ENCODE data around the gene RASGRP2.
"Not testable (repeated sequence)": the region's sequence is repeated elsewhere in the genome, so short reads cannot be mapped to it uniquely, and the experiment has no call there.

Gene RASGRP2

DNA sequence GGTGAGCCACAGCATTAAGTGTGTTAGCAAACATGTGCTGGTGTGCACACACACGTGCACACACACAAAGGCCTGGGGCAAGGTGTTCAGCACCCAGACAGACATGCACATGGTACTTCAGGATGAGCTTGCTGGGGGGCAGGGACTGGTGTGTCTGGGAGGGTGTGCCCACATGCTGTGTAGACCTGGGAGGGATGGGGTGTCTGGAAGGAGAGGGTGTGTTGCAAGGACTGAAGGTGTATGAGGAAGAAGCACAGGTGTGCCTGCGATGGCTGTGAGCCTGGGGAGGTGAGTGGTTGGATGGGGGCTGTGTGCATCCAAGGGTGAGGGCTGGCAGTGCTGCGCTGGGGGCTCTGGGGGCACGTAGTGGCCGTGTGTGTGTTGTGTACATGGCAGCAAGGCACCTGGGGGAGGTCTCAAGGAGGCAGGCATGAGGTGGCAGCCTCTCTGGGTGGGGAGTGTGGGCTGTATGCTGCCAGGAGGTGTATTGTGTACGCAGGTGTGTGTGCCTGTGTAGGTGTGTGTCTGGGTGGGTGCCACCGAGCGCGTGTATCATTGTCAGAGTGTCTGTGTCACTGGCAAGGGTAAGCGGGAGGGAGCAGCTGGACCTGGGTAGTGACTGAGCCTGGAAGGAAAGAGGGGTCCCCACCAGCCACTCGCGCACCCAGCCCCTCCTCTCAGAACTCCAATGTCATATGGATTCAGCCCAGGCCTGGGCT lies 23.1 kb downstream of the RASGRP2 start:
- DNase-seq (ENCODE audit: low read depth in 1 of 2, low spot score in 1 of 2): no peak

DNA sequence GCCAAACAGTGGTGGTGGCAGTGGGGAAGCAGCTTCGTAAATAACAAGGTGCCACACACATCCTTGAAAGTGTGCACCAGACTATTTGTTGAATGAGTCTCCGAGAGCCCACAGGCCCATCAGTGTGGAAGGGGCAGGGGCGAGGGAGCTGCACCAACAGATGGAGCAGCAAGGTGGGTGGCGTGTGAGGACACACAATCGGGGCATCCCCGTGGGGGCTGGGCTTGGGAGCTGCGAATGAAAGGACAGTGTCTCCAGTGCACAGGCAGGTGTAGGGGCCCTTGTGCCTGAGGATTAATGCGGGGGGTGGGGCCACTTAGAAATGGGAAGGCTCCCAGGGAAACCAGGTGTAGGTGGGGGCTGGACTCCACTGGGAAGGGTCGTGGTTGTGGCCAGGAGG lies 23.8 kb downstream of the RASGRP2 start:
- no peak for DNase-seq (ENCODE audit: low read depth in 1 of 2, low spot score in 1 of 2)

DNA sequence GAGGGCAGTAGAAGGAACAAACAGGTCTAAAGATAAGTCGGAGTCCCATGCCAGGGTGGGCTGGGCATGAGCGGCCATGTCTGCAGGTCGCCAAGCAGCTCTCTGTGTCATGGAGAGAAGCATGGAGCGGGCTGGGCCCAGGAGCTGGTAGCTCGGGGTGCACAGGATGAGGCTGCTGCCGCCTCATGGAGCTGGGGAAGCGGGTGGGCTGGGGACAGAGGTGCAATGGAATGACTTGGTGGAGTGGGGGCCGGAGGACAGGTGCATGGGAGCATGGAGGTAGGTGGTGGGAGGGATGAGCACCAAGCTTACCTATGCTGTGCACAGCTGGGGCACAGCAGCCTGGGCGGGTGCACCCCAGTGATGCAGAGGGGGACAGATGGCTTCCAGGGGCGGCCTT lies 24.5 kb downstream of the RASGRP2 start:
- DNase-seq (ENCODE audit: low read depth in 1 of 2, low spot score in 1 of 2): no peak

DNA sequence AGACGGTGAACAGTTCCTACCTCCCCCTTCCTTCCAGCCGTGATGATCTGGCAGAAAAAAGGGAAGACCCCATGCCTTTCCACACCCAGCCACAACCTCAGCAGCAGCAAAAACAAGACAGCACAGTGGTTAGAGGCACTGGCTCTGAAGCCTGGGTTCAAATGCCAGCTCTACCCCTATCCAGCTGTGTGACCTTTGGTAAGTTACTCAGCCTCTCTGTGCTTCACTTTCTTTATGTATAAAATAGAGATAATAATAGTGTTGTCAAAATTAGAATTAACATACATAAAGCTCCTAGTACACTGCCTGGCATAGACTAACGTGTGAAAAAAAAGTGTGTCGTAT lies 25.2 kb downstream of the RASGRP2 start:
- no peak for DNase-seq (ENCODE audit: low read depth in 1 of 2, low spot score in 1 of 2)

DNA sequence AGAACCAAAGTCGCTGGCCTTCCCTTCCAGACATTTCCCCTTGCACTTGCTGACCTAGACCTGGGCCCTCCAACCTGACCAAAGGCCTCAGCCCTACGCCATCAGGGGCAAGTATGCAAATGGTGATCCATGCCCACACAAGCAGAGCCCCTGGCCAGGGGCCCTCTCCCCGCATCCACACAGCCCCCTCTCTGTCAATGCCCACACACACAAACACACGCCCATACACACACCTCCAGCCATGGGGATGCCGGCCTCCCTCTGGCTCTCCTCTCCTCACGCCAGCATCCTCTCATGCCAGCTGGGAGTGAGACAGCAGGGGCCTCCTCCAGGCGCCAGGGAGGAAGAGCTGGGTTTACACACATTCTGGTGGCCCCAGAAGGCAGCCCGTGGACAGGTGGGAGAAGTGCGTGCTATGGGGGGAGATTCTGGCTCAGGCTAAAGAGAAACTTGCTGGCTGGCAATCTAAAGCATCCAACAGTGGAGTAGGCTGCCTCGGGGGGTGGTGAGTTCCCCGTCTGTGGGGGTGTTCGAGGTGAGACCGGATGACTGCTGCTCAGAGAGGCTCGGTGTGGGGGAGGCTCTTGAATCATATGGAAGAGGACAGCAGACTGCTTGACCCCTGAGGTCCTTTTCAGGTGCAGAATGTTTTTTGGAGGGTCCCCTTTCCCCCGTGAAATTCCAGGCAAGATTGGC lies 25.7 kb downstream of the RASGRP2 start:
- no peak for DNase-seq (ENCODE audit: low read depth in 1 of 2, low spot score in 1 of 2)

DNA sequence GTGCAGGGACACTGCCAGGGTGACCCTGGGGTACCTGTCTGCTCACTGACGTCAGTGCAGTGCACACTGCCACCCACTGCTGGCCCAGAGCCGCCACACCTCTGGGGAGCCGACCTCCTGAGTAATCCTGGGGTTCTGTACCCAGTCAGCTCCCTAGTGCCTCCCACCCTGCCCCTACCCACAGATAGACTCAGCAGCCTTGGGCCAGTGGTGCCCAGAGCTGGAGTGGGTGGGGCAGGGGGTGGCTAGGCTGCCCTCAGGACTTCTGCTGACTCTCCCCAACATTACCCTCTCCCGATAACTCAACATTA lies 26.7 kb downstream of the RASGRP2 start:
- no peak for DNase-seq (ENCODE audit: low read depth in 1 of 2, low spot score in 1 of 2)

DNA sequence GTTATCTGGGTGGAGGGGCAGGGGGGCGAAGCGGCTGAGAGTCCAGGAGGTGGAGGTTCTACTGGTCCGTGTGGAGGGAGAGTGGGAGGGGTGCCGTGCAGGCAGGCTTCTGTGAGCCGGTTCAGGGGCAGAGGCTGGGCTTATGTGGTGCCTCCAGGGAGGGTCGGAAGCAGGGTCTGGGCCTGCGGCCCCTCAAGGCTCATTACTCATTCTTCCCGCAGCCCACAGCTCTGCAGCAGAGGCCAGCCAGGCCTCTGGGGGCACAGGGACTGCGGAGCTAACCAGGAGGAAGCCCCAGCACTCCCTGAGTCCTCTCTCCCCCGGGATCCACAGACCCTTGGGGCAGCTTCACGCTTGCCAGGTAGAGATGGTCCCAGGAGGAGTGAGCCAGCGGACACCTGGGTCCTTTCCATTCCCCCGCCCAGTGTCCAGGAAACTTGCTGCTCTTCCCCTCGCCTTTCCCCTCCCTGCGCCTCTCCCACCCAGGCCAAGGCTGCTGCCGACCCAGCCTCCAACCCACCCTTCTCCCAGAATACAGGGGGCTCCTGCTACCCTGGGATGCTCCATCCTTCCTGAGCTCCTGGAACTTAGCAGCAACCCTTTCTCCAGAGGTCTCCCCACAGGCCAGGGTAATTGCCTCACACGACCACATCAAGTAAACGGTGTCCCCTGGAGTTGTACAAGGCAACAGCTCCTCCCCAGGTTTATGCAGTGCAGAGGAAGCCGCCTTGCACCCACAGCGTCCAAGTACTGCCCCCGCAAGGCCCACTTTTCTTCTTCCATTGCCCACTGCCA lies 27.3 kb downstream of the RASGRP2 start:
- DNase-seq (ENCODE audit: low read depth in 1 of 2, low spot score in 1 of 2): no peak

DNA sequence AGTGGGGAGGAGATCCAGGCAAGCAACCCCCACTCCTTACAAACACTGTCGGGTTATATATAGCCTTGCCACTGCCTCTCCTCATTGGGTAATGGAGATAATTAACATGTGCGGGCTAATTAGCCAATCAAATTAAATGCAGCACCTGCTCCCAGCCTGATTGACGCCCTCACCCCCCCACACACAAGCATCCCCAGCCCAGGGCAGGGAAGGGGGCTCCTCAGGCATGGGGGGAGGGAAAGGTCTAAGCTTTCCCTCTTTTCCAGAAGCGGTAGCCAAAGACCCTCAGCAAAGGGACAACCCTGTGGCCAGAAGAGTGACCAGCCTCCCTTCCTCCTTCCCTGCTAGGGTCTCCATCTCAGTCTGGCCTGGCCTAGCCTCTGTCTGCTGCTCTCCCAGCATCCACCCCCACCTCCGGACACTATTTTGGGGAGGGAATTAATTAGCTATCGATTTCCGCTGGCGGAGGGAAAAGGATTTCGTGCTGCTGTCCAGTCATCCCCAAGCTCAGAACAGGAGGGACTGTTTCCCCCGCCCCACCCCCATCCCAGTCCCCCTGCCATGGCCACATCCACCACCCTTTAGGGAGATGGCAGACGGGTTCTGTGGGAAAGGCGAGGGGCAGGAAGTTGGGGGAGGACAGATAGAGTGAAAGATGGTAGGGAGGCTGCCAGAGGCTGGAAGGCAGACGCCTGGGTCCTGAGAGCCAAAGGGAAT lies 28.0 kb downstream of the RASGRP2 start:
- no peak for DNase-seq (ENCODE audit: low read depth in 1 of 2, low spot score in 1 of 2)

DNA sequence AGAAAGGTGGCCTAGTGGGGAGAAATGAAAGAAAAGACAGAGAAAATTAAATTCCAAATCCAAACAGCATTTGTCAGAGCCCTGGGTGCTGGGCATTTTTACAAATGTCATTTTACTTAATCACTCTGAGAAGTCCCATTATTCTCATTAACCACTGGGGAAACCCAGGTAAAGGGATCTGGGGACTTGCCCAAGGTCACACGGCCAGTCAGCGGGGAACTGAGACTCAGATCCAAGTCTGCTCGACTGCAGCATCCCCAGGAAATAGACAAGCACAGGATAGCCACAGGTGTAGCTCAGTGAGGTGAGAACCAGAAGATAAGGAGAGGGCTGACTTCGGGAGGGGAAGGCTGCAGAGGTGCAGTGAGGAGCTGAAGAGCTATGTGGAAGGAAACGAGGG lies 28.8 kb downstream of the RASGRP2 start:
- DNase-seq (ENCODE audit: low read depth in 1 of 2, low spot score in 1 of 2): no peak

DNA sequence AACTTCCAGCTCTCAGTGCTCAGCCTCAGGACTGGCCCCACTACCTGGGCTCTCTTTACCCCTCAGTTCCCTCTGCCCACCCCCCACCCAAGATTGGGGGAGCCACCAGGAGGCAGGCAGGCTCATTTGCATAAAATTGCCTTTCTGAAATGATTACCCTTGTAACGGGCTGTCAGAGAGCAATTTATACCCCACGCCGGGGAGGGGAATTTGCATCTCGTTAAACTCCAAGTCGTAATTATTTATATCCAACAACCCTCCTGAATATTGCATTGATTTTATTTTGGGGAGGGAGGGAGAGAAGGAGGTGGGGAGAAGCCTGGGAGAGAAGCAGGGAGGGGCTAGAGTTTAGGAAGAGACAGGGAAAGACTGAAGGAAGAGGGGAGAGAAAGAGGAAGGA lies 29.3 kb downstream of the RASGRP2 start:
- no peak for DNase-seq (ENCODE audit: low read depth in 1 of 2, low spot score in 1 of 2)

DNA sequence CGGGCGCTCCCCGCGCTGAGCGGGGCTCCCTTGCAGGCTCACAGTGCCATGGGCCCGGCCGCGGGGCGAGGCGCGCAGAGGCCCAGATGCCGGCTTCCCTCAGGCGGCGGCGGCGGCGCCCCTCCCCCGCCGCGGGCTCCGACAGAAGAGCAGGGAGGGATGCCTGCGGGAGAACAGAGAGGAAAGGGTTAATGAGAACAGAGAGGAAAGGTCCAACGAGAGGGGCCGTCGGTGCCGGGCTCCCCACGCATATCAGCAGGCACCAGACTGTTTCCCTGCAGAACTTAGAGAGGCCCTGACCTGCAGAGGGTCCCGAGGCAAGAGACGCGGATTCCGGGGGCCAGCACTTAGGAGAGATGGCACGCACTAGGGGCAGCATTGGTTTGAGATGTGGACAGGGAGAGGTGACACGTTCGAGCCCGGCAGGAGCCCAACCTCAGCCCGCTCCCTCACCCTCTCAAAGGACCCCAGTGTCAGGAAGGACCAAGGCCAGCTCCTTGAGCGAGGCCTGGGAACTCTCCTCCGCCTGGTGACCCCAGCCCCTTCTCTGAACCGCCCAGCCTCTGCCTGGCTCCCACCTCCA lies 30.1 kb downstream of the RASGRP2 start:
- no peak for DNase-seq (ENCODE audit: low read depth in 1 of 2, low spot score in 1 of 2)

DNA sequence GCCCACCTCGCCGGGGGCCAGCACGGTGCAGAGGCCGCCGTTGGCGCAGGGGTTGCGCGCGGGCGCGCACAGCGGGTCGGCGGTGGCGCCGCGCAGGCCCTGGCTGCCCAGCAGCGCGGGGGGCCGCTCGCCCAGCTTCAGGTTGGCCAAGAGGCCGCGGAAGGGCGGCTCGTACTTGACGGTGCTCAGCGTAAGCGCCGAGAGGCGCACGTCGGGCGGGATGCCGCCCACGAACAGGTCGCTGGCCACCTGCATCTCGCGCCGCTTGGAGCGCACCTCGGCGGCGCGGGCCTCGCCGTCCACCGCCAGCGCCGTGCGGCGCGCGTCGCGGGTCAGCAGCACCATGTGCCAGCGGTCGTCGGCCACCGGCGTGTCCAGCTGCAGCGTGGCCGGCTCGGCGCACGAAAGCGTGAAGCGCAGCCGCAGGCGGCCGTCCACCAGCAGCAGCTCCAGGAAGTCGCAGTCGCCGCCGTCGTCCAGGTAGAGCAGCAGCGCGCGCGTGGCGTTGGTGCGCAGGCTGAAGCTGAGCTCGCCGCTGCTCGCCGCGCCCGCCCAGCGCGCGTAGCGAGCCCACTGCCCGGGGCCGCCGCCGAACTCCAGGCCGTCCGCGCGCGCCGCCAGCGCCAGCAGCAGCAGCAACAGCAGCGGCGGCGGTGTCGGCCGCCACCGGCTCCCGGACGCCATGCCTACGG lies 30.8 kb downstream of the RASGRP2 start:
- DNase-seq (ENCODE audit: low read depth in 1 of 2, low spot score in 1 of 2): no peak

DNA sequence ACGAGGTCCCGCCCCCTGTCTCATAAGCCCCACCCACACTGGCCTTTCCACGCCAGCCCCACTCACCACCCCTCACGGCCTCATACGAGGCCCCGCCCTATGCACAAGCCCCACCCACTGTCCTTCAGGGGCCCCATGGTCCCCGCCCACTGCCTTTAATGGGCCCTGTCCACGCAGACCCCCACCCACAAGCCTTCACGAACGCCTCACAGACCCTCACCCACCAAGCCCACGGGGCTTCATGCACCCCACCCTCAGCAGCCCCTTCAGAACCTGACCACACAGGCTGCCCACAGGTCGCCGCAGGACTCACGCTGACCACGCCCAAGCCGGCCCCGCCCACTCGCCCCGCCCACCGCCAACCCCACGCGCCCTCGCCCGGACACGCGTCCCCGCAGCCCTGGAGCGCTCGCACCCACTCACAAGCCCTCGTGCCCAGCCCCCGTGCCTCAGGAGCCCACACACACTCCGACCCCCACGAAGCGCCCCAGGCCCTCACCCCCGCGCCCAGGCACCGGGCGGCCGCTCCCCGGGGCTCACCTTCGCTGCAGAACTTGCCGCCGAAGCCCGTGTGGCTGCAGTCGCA lies 31.4 kb downstream of the RASGRP2 start:
- DNase-seq (ENCODE audit: low read depth in 1 of 2, low spot score in 1 of 2): no peak

DNA sequence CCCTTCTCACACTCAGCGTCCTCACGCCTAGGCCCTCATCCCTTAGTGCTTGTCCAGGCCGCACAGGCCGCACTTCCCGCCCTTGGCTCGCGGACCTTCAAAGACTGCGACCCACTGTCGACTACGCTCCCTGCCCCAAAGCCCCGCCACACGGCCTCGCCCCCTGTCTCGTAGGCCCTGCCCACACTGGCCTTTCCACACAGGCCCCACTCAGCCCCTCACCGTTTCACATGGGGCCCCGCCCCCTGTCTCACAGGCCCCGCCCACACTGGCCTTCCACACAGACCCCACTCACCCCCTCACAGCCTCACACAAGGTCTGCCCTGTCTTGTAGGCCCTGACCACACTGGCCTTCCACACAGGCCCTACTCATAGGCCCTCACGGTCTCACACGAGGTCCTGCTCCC lies 32.0 kb downstream of the RASGRP2 start:
- DNase-seq (ENCODE audit: low read depth in 1 of 2, low spot score in 1 of 2): no peak

DNA sequence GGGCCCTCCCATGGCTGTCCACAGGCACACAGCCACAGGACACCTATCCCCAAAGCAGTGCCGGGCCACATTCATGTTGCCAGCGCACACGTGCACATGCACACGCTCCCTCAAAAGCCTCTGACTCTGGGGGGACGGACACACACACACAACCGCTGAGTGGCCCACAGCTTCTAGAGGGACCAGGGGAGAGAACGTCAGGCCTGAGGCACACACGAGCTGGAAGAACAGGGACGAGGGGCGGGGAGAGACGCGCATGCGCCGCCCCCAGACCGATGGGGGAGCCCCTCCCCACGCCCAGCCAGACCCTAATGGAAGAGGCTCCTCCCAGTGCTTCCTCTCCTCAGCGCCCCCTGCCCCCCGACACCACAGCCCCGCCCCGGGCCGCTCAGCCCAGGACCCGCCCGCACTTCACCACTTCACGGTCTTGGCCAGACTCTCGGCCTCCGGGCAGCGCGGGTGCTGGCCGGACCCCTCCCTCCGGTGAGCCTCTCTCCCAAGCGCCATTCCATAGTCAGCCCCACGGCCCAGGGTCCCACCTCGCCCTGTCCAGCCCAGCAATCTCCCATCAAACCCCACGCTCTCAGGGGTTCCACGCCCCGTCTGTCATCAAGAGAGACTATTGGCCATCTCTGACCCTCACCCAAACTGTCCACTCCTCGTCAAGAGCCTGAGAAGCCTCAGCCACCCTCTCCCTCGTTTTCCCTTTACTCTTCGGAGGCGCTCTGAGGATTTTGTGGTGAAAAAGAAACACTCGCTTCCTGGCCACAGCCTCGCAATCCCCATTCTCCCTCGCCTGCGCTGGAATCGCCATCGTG lies 32.6 kb downstream of the RASGRP2 start:
- no peak for DNase-seq (ENCODE audit: low read depth in 1 of 2, low spot score in 1 of 2)

DNA sequence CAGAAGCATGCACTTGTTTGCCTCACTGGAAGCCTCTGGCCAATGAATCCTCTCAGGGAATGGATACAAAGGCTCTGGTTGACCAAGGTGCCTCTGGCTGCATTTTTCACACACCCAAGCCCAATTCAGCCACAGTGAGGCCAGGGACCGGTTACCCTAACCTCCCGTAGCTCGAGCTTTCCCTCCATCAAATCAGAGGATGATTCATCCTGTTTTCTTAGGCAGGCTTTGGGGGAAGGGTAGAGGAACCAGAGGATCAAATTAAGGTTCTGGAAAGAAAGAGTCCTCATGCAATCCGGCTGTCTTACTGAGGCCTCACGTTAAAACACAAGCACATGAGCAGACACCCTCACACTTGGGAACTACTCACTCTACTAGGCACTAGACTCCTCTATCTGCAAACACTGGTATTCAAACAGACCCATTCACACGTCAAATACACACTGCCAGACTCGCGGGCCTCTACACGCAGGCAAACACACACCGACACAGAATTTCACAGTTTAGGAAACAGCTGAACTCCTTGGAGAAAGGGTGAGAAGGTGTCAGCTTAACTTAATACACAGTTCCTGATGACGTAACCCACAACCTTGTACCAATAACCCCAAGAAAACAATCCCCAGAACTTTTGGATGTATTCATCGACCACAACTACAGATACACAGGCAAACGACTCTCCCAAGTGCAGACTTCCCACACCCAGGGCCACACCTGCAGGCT lies 33.4 kb downstream of the RASGRP2 start:
- DNase-seq (ENCODE audit: low read depth in 1 of 2, low spot score in 1 of 2): no peak

DNA sequence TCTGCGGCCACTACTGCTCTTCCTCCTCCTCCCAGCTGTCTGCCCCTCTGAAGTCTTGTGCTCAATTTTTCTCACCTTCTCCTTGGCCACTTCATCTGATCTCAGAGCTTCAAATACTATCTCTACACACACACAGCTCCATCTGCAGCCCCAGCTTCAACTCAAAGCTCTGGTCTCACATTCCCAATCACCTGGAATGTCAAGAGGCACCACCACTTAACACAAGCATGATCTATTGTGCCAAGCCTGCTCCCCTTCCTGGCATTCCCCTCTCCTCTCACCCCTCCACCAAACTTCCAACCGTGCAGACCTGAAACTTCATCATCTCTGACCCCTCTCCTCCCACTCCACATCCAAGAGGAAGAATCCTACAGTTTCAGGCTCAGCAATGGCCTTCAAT lies 38.4 kb downstream of the RASGRP2 start:
- DNase-seq (ENCODE audit: low read depth in 1 of 2, low spot score in 1 of 2): no peak

DNA sequence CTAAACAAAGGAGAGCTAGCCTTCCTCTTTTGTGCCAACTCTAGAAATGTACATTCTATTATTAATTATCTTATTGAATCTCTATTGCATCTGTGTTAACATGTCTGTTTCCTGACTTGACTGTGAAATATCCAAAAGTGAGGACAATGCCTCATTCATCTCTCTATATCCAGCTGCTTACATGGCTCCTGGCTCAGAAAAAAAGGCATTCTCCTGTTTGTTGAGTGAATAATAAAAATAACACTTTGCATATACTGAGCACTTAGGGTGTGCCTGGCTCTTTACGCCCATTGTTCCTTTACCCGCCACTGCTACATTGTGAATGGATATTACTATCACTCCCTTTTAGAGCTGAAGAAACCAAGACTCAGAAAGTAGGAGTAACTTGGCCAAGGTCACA lies 40.9 kb downstream of the RASGRP2 start:
- no peak for DNase-seq (ENCODE audit: low read depth in 1 of 2, low spot score in 1 of 2)

DNA sequence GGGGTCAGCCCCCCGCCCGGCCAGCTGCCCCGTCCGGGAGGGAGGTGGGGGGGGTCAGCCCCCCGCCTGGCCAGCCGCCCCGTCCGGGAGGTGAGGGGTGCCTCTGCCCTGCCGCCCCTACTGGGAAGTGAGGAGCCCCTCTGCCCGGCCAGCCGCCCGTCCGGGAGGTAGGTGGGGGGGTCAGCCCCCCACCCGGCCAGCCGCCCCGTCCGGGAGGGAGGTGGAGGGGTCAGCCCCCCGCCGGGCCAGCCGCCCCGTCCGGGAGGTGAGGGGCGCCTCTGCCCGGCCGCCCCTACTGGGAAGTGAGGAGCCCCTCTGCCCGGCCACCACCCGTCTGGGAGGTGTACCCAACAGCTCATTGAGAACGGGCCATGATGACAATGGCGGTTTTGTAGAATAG lies 42.0 kb downstream of the RASGRP2 start:
- DNase-seq (ENCODE audit: low read depth in 1 of 2, low spot score in 1 of 2): not testable (repeated sequence)
